ENCODE results near the gene MYOG.

GRCh38 chr1:203113308-203113707 lies 27.5 kb upstream of the MYOG start:
- TF ChIP-seq, protein P1, sequence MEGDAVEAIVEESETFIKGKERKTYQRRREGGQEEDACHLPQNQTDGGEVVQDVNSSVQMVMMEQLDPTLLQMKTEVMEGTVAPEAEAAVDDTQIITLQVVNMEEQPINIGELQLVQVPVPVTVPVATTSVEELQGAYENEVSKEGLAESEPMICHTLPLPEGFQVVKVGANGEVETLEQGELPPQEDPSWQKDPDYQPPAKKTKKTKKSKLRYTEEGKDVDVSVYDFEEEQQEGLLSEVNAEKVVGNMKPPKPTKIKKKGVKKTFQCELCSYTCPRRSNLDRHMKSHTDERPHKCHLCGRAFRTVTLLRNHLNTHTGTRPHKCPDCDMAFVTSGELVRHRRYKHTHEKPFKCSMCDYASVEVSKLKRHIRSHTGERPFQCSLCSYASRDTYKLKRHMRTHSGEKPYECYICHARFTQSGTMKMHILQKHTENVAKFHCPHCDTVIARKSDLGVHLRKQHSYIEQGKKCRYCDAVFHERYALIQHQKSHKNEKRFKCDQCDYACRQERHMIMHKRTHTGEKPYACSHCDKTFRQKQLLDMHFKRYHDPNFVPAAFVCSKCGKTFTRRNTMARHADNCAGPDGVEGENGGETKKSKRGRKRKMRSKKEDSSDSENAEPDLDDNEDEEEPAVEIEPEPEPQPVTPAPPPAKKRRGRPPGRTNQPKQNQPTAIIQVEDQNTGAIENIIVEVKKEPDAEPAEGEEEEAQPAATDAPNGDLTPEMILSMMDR (conservative IDR thresholded peaks at IDR 0.05; ENCODE audit: low read length) = no peak
- no peak for TF ChIP-seq EZH2phosphoT487 (IDR thresholded peaks at IDR 0.05; ENCODE audit: borderline replicate concordance)
